Stimulated activated CD4-positive, alpha-beta T cell treated with anti-CD3 and anti-CD28 coated beads, Interleukin-15, amount 100 ng/mL, for 1 hour (primary cell): Measurements from ENCODE around the gene TAS2R14.

Experiments
- DNase-seq, 2 donors: peaks; one replicate each; pipeline ENCODE4 v3.0.0-alpha.2; 2020; ENCODE audit warnings: low read depth in 1 of 2, low spot score in 1 of 2

The TAS2R14 gene

DNA sequence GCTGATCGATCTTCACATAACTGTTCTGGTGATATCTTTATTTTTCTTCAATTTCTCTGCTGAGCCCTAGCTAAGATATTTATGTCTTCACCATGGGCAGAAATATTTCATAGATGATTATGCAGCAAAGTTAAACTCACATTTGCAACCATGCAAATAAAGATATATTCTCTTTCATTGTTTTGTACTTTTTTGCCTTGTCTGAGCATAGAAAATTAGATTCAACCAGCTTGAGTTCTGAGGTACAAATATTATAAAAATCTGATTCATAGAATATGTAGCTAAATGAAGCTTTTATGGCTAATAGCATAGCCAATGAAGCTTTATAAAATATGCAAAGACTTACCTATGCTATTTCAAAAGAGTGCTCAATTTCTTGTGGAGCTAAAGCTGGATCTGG is 29.6 kb downstream of the TAS2R14 start, which contains the start of gene TAS2R13:
TAS2R13 (minus strand) TSS at position 101 of the 400 bp plus-strand sequence. CDS start 264 bp downstream, outside the sequence.
- no peak for DNase-seq

DNA sequence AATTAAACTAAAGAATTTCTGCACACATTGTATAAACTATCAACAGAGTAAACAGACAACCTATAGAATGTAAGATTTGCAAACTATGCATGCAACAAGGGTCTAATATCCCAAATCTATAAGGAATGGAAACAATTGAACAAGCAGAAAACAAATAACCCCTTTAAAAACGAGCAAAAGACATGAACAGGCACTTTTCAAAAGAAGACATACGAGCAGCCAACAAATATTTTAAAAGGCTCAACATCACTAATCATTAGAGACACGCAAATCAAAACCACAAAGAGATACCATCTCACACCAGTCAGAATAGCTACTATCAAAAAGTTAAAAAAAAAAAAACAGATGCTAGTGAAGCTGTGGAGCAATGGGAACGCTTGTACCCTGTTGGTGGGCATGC is 34.4 kb downstream of the TAS2R14 start:
- DNase-seq, result no peak

DNA sequence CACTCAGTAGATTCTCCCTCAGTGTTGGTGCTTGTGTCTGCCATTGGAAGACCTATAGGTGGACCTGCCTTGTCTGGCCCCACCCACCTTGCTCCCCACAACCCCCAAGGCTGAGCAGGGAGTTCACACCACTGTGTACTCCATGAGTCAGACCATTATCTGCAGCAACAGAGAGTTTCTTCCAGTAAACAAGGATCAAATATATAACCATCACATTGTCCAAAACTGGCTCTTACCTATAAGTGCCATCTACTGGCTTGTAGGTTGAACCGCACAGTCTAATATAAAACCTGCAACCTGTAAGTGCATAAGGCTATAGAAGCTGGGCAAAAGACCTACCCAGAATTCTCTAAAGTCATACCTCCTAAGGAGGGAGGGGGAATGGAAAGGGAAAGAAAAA is 37.6 kb downstream of the TAS2R14 start:
- DNase-seq, result no peak

DNA sequence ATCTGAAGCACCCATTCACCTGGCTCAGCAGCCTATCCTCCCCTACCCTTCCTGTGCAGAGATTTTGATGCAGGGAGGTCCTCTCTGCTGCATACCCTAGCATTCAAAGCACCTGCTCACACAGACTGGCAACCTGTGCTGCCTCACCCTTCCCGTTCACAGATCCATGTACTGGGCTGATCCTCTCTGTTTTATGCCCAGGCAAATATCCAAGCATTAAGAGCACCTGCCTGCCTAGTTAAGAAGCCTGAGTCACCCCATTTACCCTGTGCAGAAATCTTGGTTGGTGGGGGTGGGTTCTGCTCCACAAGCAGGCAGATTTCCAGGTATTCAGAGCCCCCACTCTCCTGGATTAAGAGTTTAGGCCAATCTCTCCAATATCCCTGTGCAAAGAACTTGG is 38.1 kb downstream of the TAS2R14 start:
- no peak for DNase-seq

DNA sequence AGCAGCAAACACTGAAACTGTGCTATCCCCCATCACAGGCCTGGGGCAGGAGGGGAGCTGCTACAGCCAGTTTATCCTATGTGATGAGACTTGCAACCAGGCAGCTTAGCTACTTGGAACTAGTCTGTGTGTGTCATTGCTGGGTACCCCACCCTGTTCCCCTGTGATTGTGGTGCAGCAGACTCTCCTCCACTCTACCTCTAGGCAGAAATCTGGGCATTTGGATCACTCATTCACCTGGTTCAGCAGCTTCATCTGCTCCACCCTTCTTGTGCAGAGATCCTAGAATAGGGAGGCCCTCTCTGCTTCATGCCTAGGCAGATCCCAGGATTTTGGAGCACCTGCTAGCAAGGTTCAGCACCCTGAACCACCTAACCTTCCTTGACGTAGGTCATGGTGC is 38.5 kb downstream of the TAS2R14 start:
- no peak for DNase-seq

DNA sequence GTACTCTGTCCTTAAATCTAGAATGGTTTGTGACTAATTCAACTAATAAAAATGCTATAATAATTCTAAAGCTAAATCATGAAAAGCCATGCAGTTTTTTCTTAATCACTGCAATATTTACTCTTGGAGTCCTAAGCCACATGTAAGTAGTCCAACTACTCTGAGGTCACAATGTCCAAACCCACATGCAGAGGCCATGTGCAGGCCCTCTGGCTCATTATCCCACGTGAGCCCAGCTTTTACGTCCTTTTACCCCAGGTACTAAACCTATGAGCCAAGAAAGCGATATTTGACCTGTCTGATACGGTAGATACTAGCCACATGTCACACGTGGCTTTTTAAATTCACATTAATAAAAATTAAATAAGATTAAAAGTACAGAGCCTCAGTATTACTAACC is 42.2 kb downstream of the TAS2R14 start:
- no peak for DNase-seq

DNA sequence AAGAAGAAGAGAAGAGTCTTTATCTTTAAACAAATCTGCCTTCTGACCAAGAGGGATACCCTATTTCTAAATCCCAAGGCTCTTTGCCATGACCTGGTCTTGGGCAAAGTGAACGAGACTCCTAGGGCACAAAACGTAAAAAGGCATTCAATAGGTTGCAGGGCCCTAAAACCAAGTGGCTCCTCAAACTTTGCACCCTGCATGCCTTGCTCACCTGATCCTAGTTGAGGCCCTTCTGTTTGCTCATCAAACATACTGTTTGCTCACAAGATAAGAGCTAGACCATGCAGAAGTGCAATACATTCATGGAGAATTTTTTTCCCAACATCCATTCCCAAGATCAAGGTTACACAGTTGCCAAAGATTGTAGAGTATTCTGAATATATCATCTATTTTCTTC is 47.1 kb downstream of the TAS2R14 start:
- DNase-seq, result no peak

DNA sequence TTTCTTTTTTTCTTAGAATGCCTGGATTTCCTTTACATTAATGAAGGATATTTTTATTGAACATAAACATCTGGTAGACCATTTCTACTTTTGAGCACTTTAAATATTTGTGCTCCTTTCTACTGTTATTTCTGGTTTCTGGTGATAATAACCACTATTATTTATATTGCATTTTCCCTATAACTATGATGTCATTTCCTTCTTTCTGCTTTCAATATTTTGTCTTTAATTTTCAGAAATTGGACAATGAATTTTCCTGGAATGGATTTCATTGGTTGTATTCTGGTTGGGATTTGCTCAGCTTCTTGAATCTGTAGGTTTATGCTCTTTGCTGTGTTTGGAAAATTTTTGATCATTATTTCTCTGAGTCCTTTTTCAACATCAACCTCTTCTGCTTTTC is 49.8 kb downstream of the TAS2R14 start:
- no peak for DNase-seq
